Stimulated activated CD4-positive, alpha-beta T cell treated with anti-CD3 and anti-CD28 coated beads, Interleukin-2, amount 100 ng/mL, for 24 hours (primary cell): ENCODE data around the gene NHERF1.

Source experiments
- DNase-seq, 2 donors: peaks; one replicate each; pipeline ENCODE4 v3.0.0-alpha.2; 2020

NHERF1 gene

DNA sequence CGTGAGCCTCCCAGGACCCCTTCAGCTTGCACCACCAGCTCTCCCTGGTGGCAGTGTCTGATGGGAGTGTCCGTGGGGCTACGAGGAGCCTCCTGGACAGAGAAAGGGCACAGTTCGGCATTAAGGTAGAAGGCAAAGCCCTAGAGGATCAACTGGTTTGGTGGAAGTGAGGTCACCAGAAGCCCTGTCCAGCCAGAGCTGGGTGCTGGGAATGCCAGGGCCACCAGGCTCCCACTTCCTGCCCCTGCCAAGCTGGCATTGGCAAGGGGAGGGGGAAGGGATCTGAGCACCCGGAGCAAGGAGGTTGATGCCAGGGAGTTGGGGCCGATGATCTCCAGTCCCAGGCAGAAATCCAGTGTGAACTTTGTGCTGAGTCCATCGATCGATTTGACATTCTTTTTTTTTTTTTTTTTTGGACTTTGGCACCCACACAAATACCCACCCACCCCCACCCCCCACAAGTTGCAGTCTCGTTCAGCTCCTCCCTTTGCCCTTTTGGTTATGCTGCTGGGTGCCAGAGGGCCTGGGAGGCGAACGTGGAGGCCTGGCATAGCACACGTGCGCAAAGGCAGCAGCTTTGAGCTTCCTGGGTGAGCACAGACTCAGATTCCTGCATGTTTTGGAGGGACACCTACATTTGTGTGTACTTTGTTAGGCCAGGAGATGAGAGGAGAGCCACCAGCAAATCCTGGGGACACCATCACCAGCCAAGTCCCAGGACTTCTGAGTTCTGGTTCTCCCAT lies 2.1 kb downstream of the NHERF1 start:
- DNase-seq: no peak

DNA sequence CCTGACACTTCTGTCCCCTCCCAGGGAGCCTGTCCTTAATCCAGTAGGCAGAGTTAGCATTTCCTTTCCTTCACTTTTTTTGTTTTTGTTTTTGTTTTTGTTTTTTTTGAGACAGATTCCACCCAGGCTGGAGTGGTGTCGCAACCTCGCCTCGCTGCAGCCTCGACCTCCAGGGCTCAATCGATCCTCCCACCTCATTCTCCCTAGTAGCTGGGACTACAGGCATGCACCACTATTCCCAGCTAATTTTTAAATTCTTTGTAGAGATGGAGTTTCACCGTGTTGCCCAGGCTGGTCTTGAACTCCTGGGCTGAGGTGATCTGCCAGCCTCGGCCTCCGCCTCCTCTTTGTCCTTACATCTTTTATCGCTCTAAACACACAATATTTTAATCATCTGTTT lies 4.0 kb downstream of the NHERF1 start:
- DNase-seq: no peak

DNA sequence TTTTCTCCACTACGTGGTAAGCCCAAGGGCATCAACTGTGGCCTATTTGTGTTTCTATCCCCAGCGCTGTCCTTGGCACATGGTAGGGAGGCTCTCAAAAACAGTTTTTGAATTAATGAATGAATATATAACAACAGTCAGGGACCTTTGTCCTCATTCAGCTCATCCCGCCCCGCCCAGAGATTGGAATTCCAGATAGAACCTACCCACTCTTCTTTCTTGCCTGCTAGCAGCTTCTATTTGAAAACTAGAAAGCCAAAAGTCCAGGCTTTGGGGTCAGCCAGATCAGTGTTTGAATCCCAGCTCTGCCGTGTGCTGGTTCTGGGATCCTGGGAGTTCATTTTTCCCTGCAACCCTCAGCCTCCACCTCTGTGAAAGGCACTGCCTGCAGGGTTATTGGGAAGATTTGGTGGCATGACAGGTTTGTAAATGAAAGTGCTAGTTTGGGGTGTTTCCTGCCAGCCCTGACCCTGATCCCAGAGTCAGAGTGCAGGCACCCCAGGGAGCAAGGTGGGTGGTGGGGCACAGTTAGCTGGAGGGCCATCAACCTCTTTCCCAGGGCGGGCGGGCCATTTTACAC lies 4.5 kb downstream of the NHERF1 start:
- DNase-seq: no peak

DNA sequence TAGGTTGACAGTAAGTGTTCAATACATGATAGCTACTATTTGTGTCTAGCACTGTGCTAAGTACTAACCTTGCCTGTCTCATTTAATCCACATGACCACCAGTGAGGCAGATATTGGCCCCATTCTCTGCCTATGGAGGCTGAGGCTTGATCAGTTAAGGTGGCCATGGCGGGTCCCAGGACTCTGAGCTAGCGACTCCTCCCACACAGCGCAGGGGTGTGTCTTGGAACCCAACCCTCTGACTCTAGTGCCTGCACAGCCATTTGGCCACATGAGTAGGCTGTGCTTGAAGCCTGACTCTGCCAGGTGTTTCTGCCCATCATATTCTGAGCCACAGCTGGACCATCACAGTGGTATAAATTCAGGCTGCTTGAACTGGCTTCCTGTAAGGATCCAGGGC lies 6.4 kb downstream of the NHERF1 start:
- no peak for DNase-seq

DNA sequence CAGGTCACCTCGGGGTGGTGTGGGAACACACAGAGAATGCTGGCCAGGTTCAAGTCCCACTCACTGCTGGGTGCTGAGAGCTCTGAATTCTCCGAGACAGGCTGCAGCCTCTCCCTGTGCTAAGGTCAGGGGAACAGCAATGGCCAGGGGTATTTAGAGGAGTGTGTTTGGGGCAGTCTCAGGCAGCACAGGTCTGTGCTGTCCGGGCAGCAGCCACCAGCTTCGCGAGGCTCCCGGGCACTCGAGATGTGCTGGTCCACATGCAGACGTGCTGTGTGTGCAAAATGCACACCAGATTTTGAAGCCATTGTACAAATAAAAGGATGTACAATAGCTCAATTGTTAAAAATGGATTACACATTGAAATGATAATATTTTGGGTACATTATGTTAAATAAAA lies 7.1 kb downstream of the NHERF1 start:
- no peak for DNase-seq

DNA sequence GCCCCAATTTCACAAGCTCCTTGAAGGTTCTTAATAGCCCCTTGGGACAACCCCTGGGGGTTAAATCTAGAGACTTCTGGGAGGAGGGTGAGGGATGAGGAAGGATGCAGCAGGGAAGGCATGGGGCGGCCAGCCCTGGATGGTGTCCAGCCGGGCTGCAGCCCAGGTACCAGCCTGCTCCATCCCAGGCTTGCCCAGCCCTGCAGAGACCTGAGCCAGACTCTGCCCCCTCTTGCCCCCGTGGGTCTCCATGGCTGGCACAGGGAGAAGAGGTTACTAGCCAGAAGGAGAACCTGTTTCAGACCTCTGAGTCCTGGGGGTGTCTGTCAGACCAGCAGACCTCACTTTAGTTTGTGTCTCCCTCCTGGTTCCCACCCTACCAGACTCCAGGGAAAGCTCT lies 8.5 kb downstream of the NHERF1 start:
- DNase-seq: no peak

DNA sequence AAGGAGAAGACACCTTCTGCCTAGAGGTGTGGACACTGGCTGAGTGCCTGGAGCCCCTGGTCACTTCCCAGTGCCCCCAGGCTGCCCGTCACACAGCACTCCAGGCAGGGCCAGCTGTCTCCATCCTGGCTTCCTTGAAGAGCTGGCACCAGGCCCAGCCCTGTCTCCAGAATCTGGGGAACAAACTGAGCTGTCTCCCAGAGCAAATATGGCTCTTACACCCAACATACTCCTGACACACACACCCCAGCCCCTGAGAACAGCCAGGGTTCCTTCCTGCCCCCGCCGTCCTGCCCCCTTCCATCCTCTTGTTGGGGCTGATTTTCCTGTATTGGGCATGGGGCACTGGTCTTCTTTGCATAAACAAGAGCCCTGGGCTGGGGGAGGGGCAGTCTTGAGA lies 9.1 kb downstream of the NHERF1 start:
- no peak for DNase-seq

DNA sequence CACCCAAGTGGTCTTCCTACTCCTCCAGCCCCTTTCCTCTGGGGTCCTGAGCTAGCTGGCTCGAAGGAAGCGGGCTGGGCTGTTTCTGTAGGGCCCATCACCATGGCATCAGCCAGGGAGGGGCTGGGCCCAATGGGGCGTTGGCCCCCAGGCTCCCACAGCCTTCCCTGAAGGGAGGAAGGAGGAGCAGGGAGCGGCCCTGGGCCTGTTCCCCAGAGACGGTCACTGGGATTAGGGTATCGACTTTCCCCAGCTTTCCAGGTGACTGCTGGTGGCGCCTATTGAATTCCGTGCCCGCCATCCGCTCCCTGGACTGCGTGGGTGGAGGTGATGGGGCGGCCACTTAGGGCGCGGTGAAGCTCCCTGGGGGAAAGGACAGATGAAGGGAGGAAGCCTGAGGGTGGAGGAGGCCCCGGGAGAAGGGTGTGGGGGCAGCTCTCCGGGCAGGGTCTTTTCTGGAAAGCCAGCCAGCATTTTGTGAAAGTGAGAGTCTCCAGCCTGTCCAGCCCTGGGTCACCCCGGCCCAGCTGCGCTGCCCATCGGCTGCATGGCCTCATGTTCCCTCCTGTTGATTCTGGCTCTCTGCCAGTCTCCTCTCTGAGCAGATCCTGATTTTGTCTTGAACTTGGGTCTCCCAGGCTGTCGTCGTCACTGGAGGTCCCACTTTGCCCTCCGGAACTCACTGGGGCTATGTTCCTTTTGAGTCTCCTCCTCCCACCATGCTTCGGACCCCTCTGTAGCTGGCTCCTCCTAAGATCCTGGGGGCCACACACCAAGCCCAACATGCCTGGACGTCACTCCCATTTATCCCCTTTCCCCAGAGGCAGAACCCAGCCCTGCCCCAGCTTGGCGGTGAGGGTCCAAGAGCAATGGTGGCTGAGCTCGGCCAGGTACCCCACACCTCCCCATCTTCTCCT lies 9.8 kb downstream of the NHERF1 start:
- DNase-seq: no peak

DNA sequence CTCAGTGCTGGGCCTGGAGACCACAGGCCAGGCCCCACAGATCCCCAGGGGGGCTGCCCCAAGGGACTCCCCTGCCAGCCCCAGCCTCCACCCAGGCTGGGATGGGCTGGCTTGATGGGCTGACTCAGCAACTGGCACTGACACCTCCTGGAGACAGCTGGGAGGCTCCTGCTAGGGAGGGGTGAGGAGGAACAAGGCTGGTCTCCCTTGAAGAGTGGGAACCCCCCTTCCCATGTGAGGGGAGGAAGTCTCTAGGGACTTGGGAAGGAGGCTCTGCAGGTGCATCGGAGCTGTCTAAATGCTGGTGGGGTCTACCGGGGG lies 10.4 kb downstream of the NHERF1 start:
- no peak for DNase-seq

DNA sequence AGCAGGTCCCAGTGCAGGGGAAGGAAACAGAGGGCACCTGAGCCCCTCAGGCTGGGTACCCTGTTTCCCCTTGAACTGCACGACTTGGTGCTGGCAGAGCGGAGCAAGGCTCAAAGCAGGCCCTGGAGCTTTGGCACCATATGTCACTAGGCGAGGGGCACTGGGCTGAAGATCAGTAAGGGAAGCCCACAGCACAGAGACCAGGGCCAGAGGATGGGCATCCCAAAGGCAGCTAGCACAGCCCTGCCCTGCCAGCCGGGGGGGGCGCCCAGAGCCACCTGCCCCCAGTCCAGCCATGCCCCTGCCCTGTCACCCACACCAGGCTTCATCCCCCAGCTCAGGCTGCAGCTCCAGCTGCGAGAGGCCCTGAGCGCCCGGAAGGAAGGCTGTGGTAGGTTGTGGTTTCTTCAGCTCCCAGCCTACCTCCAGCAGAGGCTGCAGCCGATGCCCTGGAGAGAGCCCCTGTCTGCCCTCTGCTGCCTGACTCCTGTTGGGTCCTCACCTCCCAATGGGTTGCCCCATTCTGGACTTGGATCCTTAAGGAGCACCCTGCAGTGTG lies 10.9 kb downstream of the NHERF1 start:
- peak in 1 of 2 donors; percentile 57 for DNase-seq

DNA sequence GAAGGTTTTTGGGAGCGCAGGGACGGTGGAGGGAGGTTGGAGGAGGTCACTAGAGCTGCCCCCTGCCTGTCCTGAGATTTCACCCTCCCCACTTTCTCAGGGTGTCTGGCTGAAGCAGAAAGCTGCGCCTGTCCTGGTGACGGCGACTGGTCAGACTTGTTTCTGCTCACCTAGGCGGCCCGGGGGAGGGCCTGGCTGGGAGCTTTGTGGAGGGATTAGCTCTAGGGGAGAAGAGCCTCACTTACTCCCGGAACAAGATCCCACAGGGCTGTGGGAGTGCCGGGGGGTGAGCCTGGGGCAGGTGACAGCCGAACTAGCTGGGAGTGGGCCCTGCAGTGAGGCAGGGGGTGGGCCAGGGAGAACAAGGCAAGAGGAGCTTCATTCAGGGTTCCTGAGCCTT lies 11.5 kb downstream of the NHERF1 start:
- no peak for DNase-seq

DNA sequence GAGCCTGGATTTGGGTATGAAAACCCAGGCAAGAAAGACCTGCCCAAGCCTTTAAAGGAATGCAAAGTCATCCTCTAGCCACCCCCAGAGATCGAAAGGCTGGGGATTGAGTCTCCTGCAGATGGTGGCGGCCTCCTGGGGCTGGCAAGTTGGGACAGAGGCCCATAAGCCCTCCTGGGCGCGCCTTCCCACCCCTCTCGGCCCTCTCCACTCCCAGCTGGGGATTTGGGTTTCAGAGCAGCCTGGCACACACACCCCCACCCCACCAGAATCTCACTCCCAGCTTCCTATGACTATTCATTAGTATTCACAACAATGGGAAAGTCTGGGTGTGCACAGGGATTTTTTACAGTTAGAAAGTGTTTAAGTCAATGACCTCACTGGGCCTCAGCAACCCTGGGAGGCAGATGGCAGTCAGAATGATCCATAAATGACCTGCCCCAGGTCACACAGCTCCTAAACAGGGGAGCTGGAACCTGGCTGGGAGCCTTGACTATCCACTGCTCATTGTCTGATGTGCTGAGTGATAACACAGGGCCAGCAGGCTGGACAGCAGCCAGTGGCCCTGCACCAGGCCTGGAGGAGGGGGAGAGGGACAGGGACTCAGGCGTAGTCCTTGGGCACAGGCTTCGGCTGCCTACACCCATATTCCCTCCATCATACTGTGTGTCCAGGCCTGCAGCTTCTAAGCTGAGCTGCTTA lies 12.1 kb downstream of the NHERF1 start:
- DNase-seq: no peak

DNA sequence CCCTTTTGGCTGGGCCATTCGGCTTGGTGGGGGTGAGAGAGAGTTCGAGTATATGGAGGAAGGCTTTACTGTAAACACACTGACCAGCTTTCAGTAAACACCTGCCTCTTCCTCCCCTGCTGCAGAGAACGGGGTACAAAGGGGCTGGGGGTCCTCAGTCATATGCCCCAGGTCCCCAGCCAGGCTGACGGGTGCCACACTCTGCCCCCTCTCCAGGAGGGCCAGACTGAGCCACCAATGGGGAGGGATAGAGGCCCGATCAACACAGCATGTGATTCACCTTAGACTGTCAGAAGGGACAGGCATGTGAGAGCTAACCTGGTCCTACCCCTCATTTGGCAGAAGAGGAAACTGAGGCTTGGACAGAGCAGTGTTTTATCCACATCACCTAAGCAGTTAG lies 13.0 kb downstream of the NHERF1 start:
- no peak for DNase-seq

DNA sequence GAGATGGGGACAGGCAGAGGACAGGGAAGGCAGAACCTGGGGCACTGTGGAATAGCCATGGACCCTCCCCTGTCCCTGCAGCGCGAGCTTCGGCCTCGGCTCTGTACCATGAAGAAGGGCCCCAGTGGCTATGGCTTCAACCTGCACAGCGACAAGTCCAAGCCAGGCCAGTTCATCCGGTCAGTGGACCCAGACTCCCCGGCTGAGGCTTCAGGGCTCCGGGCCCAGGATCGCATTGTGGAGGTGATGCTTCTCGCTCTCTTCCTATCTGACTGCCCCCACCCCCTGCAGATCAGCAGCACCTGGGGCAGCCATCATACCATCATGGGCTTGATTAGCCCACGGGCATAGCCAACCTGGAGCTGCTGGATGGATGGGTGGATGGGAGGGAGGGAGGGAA lies 13.5 kb downstream of the NHERF1 start:
- DNase-seq: no peak

DNA sequence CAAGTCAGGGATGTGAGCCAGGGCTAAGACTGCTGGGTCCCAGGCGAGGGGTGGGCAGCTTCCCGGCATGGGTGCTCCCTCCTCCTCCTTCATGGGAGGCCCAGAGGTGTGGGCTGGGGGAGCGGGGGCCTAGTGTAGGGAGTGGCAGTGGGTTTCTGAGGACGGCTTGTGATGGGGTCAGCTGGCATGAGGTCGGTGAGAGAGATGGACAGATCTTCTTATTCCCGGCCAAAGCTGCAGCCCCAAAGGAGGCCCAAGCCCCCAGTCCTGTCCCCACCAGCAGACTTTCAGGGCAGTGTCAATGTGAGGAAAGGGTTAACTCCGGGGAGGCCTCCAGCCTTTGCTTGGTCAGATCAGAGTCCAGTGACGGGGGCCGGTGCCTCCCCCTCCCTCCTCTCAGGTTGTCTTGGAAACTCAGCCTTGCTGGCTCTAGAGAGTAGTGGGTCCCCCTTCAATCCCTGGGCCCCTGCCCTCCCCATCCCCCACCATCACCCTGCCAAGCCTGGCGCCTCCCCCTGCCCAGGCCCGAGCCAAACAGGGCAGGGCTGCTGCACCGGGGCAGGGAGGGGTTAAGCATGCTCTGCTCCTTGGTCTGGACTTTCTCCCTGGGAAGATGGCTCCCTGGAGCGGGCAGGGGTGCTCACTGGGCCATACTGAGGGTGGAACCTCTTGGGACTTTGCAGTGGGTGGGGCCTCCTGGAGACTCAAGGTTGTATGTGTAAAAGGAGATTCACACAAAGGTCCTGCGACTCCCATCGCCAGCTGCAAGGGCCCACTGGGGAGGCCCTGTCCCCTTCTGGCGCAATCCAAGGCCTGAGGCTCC lies 15.3 kb downstream of the NHERF1 start:
- no peak for DNase-seq

DNA sequence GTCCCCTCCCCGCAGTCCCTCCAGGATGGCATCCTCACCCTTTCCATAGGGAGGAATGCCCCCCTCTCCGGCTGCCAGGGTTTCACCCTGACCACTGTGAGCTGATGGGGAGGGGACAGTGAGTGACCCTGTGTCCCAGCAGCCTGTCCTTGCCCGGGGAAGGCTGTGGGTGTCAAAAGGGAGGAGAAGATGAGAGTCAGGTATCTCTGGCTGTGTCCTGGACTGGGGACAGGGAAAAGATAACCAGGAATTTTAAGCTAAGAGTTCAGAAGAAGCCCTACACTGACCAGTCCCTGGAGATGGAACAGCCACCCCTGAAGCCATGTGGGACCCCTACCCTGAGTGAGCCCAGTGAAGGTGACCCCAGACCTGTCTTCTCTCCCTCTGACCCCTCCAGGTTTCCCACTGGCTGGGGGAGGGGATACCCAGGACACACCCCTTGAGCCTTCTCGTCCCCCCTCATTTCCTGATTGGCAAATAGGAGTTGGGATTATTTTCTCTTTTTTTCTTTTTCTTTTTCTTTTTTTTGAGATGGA lies 16.4 kb downstream of the NHERF1 start:
- no peak for DNase-seq

DNA sequence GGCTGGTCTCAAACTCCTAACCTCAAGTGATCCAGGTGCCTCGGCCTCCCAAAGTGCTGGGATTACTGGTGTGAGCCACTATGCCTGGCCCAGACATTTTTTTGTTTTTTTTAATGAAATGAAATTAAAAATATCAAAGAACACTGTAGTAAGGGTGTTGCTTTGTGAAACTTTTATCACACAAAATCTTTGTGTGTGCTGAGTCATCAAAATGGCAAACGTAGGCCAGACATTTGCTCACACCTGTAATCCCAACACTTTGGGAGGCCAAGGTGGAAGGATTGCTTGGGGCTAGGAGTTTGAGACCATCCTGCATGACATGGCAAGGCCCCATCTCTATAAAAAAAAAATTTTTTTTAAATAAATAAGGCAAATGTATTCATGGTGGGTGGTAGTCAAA lies 18.0 kb downstream of the NHERF1 start:
- DNase-seq: no peak

DNA sequence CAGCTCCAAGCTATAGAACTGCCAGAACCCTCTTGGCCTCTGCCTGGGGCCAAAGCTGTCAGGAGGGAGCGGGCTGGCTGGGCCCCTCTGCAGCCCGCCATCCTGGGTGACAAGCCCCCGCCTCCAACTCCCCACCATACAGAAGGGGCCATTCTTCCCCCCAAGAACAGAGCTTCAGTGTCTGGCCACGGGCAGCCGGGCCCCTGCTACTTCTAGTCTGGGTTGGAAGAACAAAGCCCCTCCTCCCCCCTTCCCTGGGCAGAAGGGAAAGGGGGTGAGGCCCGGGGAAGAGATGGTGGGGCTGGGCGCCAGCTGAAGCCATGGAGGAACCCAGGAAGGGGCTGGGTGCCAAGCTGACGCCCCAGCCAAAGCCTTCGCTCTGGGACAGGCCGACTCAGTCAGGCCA lies 18.7 kb downstream of the NHERF1 start:
- DNase-seq: no peak

DNA sequence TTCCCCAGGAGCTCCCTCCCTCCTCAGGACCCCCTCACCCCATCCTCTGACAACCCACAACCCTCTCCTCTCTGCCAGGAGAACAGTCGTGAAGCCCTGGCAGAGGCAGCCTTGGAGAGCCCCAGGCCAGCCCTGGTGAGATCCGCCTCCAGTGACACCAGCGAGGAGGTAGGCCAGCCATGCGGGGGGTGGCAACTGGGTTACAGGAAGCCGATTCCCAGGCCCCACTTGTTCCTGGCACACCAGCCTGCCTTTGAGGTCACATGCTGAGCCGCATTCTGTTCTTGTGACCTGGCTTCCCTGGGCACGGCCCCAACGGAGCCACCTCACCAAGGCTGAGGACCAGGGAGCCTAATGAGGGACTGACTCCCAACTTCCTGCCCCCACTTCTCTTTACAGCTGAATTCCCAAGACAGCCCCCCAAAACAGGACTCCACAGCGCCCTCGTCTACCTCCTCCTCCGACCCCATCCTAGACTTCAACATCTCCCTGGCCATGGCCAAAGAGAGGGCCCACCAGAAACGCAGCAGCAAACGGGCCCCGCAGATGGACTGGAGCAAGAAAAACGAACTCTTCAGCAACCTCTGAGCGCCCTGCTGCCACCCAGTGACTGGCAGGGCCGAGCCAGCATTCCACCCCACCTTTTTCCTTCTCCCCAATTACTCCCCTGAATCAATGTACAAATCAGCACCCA lies 19.8 kb downstream of the NHERF1 start:
- no peak for DNase-seq

DNA sequence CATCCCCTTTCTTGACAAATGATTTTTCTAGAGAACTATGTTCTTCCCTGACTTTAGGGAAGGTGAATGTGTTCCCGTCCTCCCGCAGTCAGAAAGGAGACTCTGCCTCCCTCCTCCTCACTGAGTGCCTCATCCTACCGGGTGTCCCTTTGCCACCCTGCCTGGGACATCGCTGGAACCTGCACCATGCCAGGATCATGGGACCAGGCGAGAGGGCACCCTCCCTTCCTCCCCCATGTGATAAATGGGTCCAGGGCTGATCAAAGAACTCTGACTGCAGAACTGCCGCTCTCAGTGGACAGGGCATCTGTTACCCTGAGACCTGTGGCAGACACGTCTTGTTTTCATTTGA lies 20.3 kb downstream of the NHERF1 start:
- no peak for DNase-seq

DNA sequence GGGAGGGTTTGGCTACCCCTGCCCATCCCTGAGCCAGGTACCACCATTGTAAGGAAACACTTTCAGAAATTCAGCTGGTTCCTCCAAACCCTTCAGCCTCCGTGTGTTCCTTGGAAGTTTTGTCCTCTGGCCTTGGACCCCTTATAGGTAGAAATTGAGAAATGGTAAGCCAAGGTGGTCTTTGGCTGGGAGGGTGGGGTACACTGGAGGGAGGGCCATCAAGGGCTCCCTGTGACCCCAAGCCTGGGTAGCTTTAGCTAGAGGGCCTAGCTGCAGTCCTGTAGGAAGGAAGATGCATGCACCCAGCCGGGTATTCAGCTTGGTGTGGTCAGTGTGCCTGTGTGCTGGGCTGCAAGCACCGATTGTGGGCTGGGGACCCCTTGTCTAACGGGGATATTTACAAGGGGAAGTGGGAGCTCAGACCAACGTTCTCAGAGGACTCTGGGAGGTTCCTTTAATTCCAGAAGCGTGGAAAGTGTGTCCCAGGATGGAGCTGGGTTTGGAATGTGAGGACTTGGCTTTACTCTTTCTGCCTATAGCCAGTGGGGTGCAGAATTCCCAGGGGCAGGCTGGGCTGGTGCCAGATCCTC lies 20.9 kb downstream of the NHERF1 start:
- DNase-seq: no peak
